HEK293T (cell line): ENCODE results near the gene MAN1C1.

Experiments
- BHLHE40 ChIP-seq: fragments of 450-650 bp; IDR thresholded peaks from 2 replicates; pipeline ENCODE4 v1.6.1; 2016; ENCODE audit warnings: mild to moderate bottlenecking, moderate library complexity, borderline replicate concordance
- CTBP1 ChIP-seq: fragments of 450-650 bp; IDR thresholded peaks from 2 replicates; pipeline ENCODE4 v1.6.1; 2016; ENCODE audit warnings: borderline replicate concordance
- ELF4 ChIP-seq: fragments of 450-650 bp; IDR thresholded peaks from 2 replicates; pipeline ENCODE4 v1.6.1; 2017; ENCODE audit warnings: antibody characterized with exemption
- FOXK2 ChIP-seq: fragments of 450-650 bp; IDR thresholded peaks from 2 replicates; pipeline ENCODE4 v1.6.1; 2016; ENCODE audit warnings: mild to moderate bottlenecking
- FOXM1 ChIP-seq: fragments of 450-650 bp; IDR thresholded peaks from 2 replicates; pipeline ENCODE4 v1.6.1; 2017; ENCODE audit warnings: mild to moderate bottlenecking, borderline replicate concordance
- TARDBP ChIP-seq: fragments of 450-650 bp; IDR thresholded peaks from 2 replicates; pipeline ENCODE4 v1.6.1; 2016

GRCh38 chr1:25727635-25728286 lies 111.2 kb downstream of the MAN1C1 start:
- TF ChIP-seq FOXK2 = no peak
- TF ChIP-seq ELF4 = no peak
- TF ChIP-seq FOXM1 = no peak
- TF ChIP-seq TARDBP = no peak
- no peak for TF ChIP-seq BHLHE40
- TF ChIP-seq CTBP1 = no peak
